ENCODE measurements around the gene LRRC46. TPM values are rescaled to one million over a fixed set of nuclear protein-coding genes. Genes with fewer than 3 reads are reported as not detected.

Gene LRRC46
- total RNA-seq, 1 experiment from 2014 or later: 0.44 TPM

DNA sequence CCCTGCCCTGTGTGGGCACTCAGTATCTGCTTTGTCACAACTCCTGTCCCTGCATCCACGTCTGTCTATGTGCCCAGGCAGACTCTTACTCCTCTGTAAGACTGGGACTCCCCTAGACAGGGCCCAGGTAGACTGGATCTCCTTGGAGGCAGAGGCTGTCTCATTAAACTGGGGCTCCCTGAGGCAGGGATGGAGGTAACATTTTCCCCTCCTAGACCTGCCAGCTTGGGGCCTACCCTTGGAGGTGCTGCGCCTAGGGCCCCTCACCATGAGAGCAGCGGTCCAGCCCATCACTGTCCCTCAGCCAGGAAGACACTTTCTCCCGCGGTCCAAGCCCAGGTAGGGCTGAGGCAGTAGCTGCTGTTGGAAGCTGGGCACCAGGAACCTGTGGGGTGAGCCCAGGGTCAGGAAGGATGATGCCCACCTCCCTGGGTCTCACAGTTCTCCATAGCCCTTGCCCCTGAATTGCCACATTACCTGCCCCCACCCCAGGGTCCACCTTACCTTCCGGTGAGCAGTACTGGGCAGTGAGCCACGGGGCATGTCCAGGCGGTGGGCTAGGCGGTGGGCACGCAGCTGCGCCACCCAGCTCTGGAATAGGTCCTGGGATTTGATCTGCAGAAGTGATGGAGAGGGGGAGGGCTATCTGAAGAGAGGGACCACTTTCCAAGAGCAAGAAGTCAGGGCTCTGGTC lies 13.3 kb upstream of the LRRC46 start:
- no peaks in the 10 kb centered on the region for H3K27me3 ChIP-seq (ENCODE audit: low read length)
- H3K9ac ChIP-seq (ENCODE audit: low read length): no peak overlapping the region
- peaks cover 18% of the 10 kb centered on the region; the same call in 1 of the 2 replicates for H3K36me3 ChIP-seq (ENCODE audit: low read depth, low read length)
- no peaks in the 10 kb centered on the region for H3K9me2 ChIP-seq (replicated peaks; ENCODE audit: low read length)
- no peak overlapping the region for H3K27ac ChIP-seq (ENCODE audit: low read length)
- peaks cover 14% of the 10 kb centered on the region for H3K79me2 ChIP-seq (ENCODE audit: low read length)
- no peaks in the 10 kb centered on the region for H4K20me1 ChIP-seq (ENCODE audit: low read length)
- TF ChIP-seq, protein P1, sequence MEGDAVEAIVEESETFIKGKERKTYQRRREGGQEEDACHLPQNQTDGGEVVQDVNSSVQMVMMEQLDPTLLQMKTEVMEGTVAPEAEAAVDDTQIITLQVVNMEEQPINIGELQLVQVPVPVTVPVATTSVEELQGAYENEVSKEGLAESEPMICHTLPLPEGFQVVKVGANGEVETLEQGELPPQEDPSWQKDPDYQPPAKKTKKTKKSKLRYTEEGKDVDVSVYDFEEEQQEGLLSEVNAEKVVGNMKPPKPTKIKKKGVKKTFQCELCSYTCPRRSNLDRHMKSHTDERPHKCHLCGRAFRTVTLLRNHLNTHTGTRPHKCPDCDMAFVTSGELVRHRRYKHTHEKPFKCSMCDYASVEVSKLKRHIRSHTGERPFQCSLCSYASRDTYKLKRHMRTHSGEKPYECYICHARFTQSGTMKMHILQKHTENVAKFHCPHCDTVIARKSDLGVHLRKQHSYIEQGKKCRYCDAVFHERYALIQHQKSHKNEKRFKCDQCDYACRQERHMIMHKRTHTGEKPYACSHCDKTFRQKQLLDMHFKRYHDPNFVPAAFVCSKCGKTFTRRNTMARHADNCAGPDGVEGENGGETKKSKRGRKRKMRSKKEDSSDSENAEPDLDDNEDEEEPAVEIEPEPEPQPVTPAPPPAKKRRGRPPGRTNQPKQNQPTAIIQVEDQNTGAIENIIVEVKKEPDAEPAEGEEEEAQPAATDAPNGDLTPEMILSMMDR (conservative IDR thresholded peaks at IDR 0.05; ENCODE audit: low read depth, low read length): no peak
- no peak for TF ChIP-seq EZH2 (IDR thresholded peaks at IDR 0.05; ENCODE audit: low read length, unreplicated experiment)
- no peak for TF ChIP-seq EZH2phosphoT487 (IDR thresholded peaks at IDR 0.05; ENCODE audit: borderline replicate concordance, low read length)
- H3K4me3 ChIP-seq (ENCODE audit: low read length): no peak overlapping the region
- DNase-seq (no peak), ATAC-seq (no peak)
- intact Hi-C loops (cut with micrococcal nuclease): no loop called here
- no TSS peak for BruUV-seq (replicated peaks)
- CTCF ChIA-PET: interaction anchor here (0.5 kb wide), 1 partner anchor 17 kb away, joined by 3 read pairs; no protein-coding TSS in a partner anchor
- POLR2A ChIA-PET (ENCODE audit: unreplicated experiment): interaction anchor here (0.6 kb wide), 1 partner anchor 129 kb away, joined by 13 read pairs; no protein-coding TSS in a partner anchor
- H3F3A ChIP-seq (ENCODE audit: low read length, unreplicated experiment): no peaks in the 10 kb centered on the region
- peaks cover 25% of the 10 kb centered on the region for H3K4me1 ChIP-seq (ENCODE audit: insufficient read depth, low read length)
- no peak overlapping the region for H3K4me2 ChIP-seq (ENCODE audit: low read length)
- H2AFZ ChIP-seq (ENCODE audit: low read length): no peak overlapping the region
- no peaks in the 10 kb centered on the region for H3K9me3 ChIP-seq (ENCODE audit: low read length)

DNA sequence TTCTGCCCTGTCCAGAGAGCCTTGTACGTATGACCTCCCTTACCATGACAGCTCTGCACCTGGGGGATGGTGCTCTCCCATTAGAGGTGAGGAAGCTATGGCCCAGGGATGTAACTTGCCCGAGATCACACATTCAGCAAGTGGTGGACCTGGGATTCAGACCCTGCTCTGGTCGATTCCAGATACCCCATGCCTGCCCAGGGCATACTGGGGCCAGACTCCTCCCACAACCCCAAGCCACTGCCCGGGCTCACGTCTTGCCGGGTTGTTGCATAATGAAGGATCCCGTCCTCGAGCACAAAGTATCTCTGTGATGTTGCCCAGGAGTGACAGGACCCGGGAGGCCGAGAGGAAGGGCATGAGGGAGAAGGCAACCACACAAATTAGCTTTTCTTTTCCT lies 12.0 kb upstream of the LRRC46 start:
- Histone ChIP-seq H3K4me1 (ENCODE audit: insufficient read depth, low read length) (peaks cover 25% of the 10 kb centered on the region), H3F3A (ENCODE audit: low read length, unreplicated experiment) (no peaks in the 10 kb centered on the region), H3K4me3 (ENCODE audit: low read length) (no peak overlapping the region), H2AFZ (ENCODE audit: low read length) (no peak overlapping the region), H3K9me3 (ENCODE audit: low read length) (no peaks in the 10 kb centered on the region), H3K27ac (ENCODE audit: low read length) (no peak overlapping the region), H3K79me2 (ENCODE audit: low read length) (peaks cover 14% of the 10 kb centered on the region), H4K20me1 (ENCODE audit: low read length) (no peaks in the 10 kb centered on the region), H3K4me2 (ENCODE audit: low read length) (no peak overlapping the region), H3K27me3 (ENCODE audit: low read length) (no peaks in the 10 kb centered on the region), H3K9ac (ENCODE audit: low read length) (no peak overlapping the region), H3K9me2 (replicated peaks; ENCODE audit: low read length) (no peaks in the 10 kb centered on the region), H3K36me3 (ENCODE audit: low read depth, low read length) (peaks cover 23% of the 10 kb centered on the region; the same call in 1 of the 2 replicates)
- TF ChIP-seq EZH2phosphoT487 (IDR thresholded peaks at IDR 0.05; ENCODE audit: borderline replicate concordance, low read length): no peak
- TF ChIP-seq, protein P1 (conservative IDR thresholded peaks at IDR 0.05; ENCODE audit: low read depth, low read length): no peak
- no peak for TF ChIP-seq EZH2 (IDR thresholded peaks at IDR 0.05; ENCODE audit: low read length, unreplicated experiment)
- ATAC-seq: no peak
- POLR2A ChIA-PET (ENCODE audit: unreplicated experiment): interaction anchor here (0.6 kb wide), 1 partner anchor 163 kb away, joined by 14 read pairs; no protein-coding TSS in a partner anchor
- DNase-seq: no peak
- intact Hi-C loops (cut with micrococcal nuclease): no loop called here
- no TSS peak for BruUV-seq (replicated peaks)
- CTCF ChIA-PET: no interaction called here

Data from PC-3 (cell line).